Naive B cell (primary cell): ENCODE data around the gene HGF. TPM values are rescaled to one million over a fixed set of nuclear protein-coding genes. Genes with fewer than 3 reads are reported as not detected.

Source experiments
- ATAC-seq, 2 donors: fragments of 150-1000 bp; cut with Tn5 transposase; 2 replicates each; pipeline ENCODE4 v1.10.0; 2021; ENCODE audit warnings: low read depth in 2 of 2, mild to moderate bottlenecking in 2 of 2, moderate library complexity in 2 of 2
- DNase-seq: peaks from one replicate; pipeline ENCODE4 v3.0.0; 2022
- H3K27ac Mint-ChIP-seq, 6 donors: one replicate each; pipeline ENCODE4 v1.8.0; 2020 to 2022; ENCODE audit warnings: mild to moderate bottlenecking in 6 of 6, mixed read lengths in 6 of 6, moderate library complexity in 5 of 6, inconsistent platforms in 2 of 6
- H3K27me3 Mint-ChIP-seq, 3 donors: one replicate each; pipeline ENCODE4 v1.8.0; 2021 to 2022; ENCODE audit warnings: mixed read lengths in 3 of 3, mild to moderate bottlenecking in 1 of 3
- H3K36me3 Mint-ChIP-seq, 2 donors: one replicate each; pipeline ENCODE4 v1.8.0; 2020 to 2022; ENCODE audit warnings: mixed read lengths in 2 of 2, inconsistent platforms in 1 of 2, mild to moderate bottlenecking in 1 of 2
- H3K4me1 Mint-ChIP-seq, 3 donors: one replicate each; pipeline ENCODE4 v1.8.0; 2020 to 2022; ENCODE audit warnings: mixed read lengths in 3 of 3, inconsistent platforms in 1 of 3, mild to moderate bottlenecking in 1 of 3, moderate library complexity in 1 of 3
- H3K4me3 Mint-ChIP-seq, 8 donors: one replicate each; pipeline ENCODE4 v1.8.0; 2020 to 2022; ENCODE audit warnings: mild to moderate bottlenecking in 8 of 8, mixed read lengths in 8 of 8, moderate library complexity in 8 of 8, inconsistent platforms in 2 of 8
- H3K9me3 Mint-ChIP-seq, 7 donors: one replicate each; pipeline ENCODE4 v1.8.0; 2020 to 2022; ENCODE audit warnings: mixed read lengths in 7 of 7, mild to moderate bottlenecking in 5 of 7, inconsistent platforms in 2 of 7, moderate library complexity in 1 of 7
- polyA plus RNA-seq, 6 donors: library from polyadenylated mRNA; unstranded; fragments of 300-500 nt; fragmentation: Illumina TruSeq; gene quantifications; one replicate each; pipeline ENCODE4 v1.2.3, GENCODE V29; 2021; ENCODE audit warnings: low read depth in 6 of 6

The HGF gene
- polyA plus RNA-seq, 6 donors from 2014 or later, result 0.31 to 0.53 TPM; not detected in 4

- H3K4me3 Mint-ChIP-seq, result peak overlapping the region in 1 of 8 donors; percentile 0
- ATAC-seq, result no peak
- DNase-seq, result no peak
- no peaks in the 10 kb centered on the region for H3K27me3 Mint-ChIP-seq
- H3K36me3 Mint-ChIP-seq, result no peaks in the 10 kb centered on the region
- H3K27ac Mint-ChIP-seq, result no peak overlapping the region
- H3K9me3 Mint-ChIP-seq, result peaks cover 0 to 4% (median 0%) of the 10 kb centered on the region in 7 donors
- H3K4me1 Mint-ChIP-seq, result no peaks in the 10 kb centered on the region
Observed at GRCh38 chr7:81692146-81692905, 77.5 kb downstream of the HGF start.

- Mint-ChIP-seq H3K27ac (no peak overlapping the region), H3K4me1 (no peaks in the 10 kb centered on the region), H3K27me3 (no peaks in the 10 kb centered on the region), H3K4me3 (no peak overlapping the region), H3K36me3 (no peaks in the 10 kb centered on the region), H3K9me3 (peaks cover 0 to 4% (median 0%) of the 10 kb centered on the region in 7 donors)
- ATAC-seq (no peak), DNase-seq (no peak)
Observed at GRCh38 chr7:81691199-81691821, 78.5 kb downstream of the HGF start.

- Mint-ChIP-seq H3K4me1 (no peaks in the 10 kb centered on the region), H3K9me3 (peaks cover 0 to 4% (median 0%) of the 10 kb centered on the region in 7 donors), H3K27ac (peak overlapping the region in 1 of 6 donors; percentile 3), H3K27me3 (no peaks in the 10 kb centered on the region), H3K36me3 (no peaks in the 10 kb centered on the region), H3K4me3 (no peak overlapping the region)
- ATAC-seq (no peak), DNase-seq (no peak)
Observed at GRCh38 chr7:81690688-81691087, 79.2 kb downstream of the HGF start.

DNA sequence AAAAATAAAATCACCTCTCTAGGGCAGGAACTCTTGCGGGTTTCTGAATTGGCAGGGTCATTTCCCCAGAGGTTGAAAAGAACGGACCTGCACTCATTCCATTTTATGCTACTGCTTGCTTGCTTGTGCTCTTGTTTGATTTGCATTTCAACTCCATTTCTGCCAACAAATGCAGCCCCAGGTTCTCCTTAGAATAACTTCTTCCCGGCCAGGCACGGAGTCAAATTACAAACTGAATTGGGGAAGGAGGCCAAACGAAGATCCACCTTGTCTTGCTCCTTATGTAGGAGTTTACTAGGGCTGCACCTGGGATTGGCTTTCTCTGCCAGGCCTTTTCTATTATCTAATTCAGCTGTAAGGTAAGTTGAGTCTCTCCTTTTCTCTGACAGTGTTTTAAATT, 79.6 kb downstream of the HGF start:
- Mint-ChIP-seq H3K4me1 (no peaks in the 10 kb centered on the region), H3K27ac (no peak overlapping the region), H3K9me3 (peaks cover 0 to 4% (median 0%) of the 10 kb centered on the region in 7 donors), H3K27me3 (no peaks in the 10 kb centered on the region), H3K36me3 (no peaks in the 10 kb centered on the region), H3K4me3 (no peak overlapping the region)
- ATAC-seq, result no peak
- no peak for DNase-seq

DNA sequence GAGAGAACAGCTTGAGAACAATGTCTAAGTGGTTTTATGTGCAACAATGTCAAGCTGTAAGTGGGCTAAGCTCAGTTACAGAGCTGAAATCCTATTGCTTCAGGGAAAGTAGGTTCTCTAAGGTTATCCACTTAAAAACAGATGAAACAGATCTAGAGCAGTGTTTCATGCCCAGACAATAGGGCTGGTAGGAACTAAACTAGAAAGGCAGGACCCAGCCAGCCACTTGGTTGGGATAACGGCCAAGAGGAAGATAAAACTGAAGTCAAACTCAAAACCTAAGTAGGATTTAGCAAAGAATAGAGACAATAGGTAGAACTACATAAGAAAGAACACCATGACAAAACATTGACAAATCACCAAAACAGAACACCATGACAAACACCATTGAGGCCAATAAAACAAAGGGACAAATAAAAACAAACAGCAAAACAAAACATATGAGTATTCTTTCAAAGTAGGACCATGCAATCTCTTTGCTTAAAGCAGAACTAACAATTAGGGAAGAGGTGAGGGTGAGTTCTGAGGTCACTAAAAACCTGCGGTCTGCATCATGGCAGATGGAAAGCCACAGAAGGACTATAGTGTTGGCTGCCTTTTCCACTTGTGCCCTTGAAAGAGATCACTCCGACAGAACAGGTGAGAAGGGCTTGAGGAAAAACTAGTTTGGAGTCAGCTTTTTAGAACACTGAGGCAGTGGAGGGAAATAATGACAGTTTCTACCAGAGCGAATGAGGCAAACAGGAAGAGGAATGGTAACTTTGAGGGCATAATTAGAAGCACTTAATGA, 81.0 kb downstream of the HGF start:
- no peaks in the 10 kb centered on the region for H3K4me1 Mint-ChIP-seq

DNA sequence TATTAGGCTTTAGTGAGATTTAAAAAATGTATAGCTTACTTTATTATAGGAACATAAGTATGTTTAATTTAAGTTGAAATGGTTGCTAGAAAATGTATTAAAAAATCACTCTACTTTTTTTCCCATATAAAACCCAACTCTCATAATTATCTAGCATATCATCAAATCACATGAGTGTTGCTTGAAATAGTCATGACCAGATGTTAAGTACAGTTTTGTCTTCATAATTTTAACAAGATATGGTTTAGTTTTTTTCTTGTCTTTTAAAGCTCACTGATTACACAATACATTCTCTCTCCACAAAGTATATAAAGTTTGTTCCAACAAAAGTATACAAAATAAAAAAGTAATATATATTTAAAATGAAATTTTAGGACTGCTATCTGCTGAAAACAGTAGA, 82.8 kb downstream of the HGF start:
- Mint-ChIP-seq H3K36me3 (no peaks in the 10 kb centered on the region), H3K4me3 (no peak overlapping the region), H3K4me1 (no peaks in the 10 kb centered on the region), H3K27ac (no peak overlapping the region), H3K27me3 (no peaks in the 10 kb centered on the region), H3K9me3 (peaks cover 0 to 3% (median 0%) of the 10 kb centered on the region in 7 donors)
- DNase-seq (no peak), ATAC-seq (no peak)

More for the DNA sequence above, 81.0 kb downstream of the HGF start:
- Mint-ChIP-seq H3K36me3 (no peaks in the 10 kb centered on the region), H3K9me3 (peaks cover 0 to 4% (median 0%) of the 10 kb centered on the region in 7 donors), H3K27ac (no peak overlapping the region), H3K4me3 (no peak overlapping the region), H3K27me3 (no peaks in the 10 kb centered on the region)
- ATAC-seq (no peak), DNase-seq (no peak)

DNA sequence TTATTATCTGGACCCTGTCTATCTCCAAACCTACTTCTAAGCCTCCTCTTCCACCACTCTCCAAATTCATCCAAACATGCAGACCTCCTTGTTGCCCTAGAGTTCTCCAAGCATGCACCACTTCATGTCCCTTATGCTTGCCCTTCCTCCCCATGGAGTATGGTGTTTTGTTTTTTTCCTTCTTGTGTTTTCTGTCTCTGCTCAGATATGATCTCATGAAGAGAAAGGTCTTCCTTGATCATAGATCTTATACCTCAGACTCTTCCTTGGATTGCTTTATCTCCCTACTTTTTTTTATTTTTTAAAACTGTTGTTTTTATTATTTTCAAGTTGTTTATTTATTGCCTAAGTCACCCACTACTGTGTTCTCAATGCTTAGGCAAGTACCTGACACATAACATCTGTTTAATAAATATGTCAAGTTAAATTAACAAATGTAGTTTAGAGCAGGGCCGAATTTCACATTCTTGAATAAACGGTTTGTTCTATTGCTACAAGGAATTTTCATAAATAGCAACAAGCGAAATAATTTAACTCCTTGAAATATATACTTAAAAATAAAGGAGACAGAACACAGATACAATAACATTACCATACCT, 84.5 kb downstream of the HGF start:
- Mint-ChIP-seq H3K4me1 (no peaks in the 10 kb centered on the region), H3K9me3 (peaks cover 0 to 3% (median 0%) of the 10 kb centered on the region in 7 donors), H3K27ac (no peak overlapping the region), H3K4me3 (no peak overlapping the region), H3K27me3 (no peaks in the 10 kb centered on the region), H3K36me3 (no peaks in the 10 kb centered on the region)
- ATAC-seq (no peak), DNase-seq (no peak)

- DNase-seq, result no peak
- Mint-ChIP-seq H3K4me3 (no peak overlapping the region), H3K4me1 (no peaks in the 10 kb centered on the region), H3K9me3 (peaks cover 0 to 3% (median 0%) of the 10 kb centered on the region in 7 donors), H3K36me3 (no peaks in the 10 kb centered on the region), H3K27ac (no peak overlapping the region), H3K27me3 (no peaks in the 10 kb centered on the region)
- ATAC-seq, result no peak
Observed at GRCh38 chr7:81684514-81685269, 85.2 kb downstream of the HGF start.

GRCh38 chr7:81684033-81684432, 85.8 kb downstream of the HGF start:
- H3K4me3 Mint-ChIP-seq, result no peak overlapping the region
- peaks cover 0 to 4% (median 0%) of the 10 kb centered on the region in 7 donors for H3K9me3 Mint-ChIP-seq
- no peaks in the 10 kb centered on the region for H3K27me3 Mint-ChIP-seq
- DNase-seq (no peak), ATAC-seq (no peak)
- no peaks in the 10 kb centered on the region for H3K4me1 Mint-ChIP-seq
- H3K27ac Mint-ChIP-seq, result no peak overlapping the region
- H3K36me3 Mint-ChIP-seq, result no peaks in the 10 kb centered on the region

DNA sequence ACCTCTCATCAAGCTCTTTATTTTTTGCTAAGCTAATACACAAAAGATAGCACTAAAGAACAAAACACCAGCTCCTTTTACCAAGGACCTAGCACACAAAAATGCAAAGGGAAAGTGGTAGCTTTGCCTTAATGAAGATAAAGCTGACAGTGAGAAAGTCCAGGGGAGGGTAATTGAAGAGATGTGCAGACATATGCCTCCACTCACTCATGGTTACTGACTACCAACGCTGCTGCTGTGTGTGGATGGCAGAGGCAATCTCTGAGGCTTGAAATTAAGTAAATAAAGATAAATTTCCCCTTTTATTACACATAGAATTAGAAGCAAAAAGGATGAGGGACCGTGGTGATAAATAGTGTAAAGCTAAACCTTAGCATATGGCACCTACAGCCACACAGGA, 87.0 kb downstream of the HGF start:
- no peak for ATAC-seq
- Mint-ChIP-seq H3K27me3 (no peaks in the 10 kb centered on the region), H3K27ac (no peak overlapping the region), H3K9me3 (peaks cover 0 to 4% (median 0%) of the 10 kb centered on the region in 7 donors), H3K36me3 (no peaks in the 10 kb centered on the region), H3K4me1 (no peaks in the 10 kb centered on the region), H3K4me3 (no peak overlapping the region)
- no peak for DNase-seq

DNA sequence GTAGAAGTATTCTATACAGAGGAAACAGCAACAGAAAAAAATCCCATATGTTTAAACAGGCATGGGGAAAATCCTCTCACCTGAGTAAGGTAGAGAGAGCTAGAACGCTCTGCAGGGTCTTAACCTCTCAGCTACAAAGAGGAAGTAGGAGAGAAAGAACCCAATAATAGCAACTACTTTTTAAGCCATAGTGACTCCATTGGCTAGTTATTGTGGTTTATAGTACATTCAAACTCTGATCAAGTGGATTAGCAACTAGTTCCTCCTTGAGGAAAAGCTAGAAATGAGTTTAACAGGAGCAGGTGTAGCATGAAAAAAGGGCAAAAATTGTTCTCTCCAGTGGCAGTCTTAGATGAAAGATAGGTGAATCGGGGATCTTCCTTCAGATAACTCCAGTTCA, 89.7 kb downstream of the HGF start:
- Mint-ChIP-seq H3K36me3 (no peaks in the 10 kb centered on the region), H3K27ac (no peak overlapping the region), H3K9me3 (peaks cover 0 to 4% (median 0%) of the 10 kb centered on the region in 7 donors), H3K4me1 (no peaks in the 10 kb centered on the region), H3K27me3 (no peaks in the 10 kb centered on the region), H3K4me3 (no peak overlapping the region)
- no peak for ATAC-seq
- DNase-seq, result no peak

DNA sequence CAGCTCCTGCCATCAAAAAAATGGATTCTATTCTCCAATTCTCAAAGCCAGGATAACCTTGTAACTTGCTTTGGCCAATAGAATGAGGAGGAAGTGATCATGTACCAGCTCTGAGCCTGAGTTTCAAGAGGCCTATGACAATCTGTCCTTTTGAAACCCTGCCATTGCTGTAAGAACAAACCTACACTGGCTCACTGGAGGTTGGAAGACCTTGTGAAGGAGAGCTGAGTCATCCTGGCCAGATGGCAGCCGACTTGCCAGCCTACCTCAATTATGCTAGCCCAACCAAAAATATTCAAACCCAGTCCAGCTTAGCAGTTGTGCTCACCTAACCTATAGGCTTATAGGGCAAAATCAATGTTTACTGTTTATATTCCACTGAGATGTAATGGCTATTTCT, 93.0 kb downstream of the HGF start:
- ATAC-seq, result no peak
- no peaks in the 10 kb centered on the region for H3K36me3 Mint-ChIP-seq
- peaks cover 0 to 4% (median 0%) of the 10 kb centered on the region in 7 donors for H3K9me3 Mint-ChIP-seq
- no peaks in the 10 kb centered on the region for H3K4me1 Mint-ChIP-seq
- H3K27me3 Mint-ChIP-seq, result no peaks in the 10 kb centered on the region
- H3K4me3 Mint-ChIP-seq, result no peak overlapping the region
- H3K27ac Mint-ChIP-seq, result no peak overlapping the region
- DNase-seq, result no peak
